ENCODE measurements around the gene PPARD.
A peak's percentile ranks its signal among the peaks of the same experiment; 100 is the strongest.

PPARD gene

DNA sequence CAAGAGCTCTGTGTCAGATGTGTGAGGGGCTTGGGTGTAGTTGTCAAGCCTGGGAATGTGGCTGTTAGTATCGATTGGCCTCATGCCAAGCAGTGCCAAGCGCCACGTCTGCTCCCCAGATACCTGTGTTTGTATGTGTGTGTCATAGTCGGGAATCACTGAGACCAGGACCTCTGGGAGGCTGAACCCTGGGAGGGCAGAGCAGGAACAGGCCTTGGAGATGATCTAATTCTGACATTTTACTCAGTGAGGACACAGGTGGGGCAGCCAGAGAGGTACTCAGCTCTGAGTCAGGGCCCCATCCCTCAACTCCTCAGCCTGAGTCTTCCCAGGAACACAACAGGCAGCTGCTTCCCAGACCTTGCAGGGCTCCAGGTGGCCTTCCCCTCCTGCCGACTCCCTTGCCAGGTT lies 58.5 kb downstream of the PPARD start:
- H4K8ac ChIP-seq (ENCODE audit: low read length) = no peak overlapping the region
- DNase-seq = no peak
- no peak overlapping the region for H4K91ac ChIP-seq (ENCODE audit: low read length)
- H3K4me3 ChIP-seq (ENCODE audit: insufficient read depth in 1 of 2, low read depth in 1 of 2, low read length in 2 of 2) = no peak overlapping the region
- WGBS = 90% methylated on average over 5 of the region's 5 CpGs
- H2BK5ac ChIP-seq (ENCODE audit: low read depth, low read length, poor library complexity, severe bottlenecking) = no peak overlapping the region
- no peak overlapping the region for H3K4ac ChIP-seq (ENCODE audit: low read depth in 1 of 2, low read length in 2 of 2)
- no peak overlapping the region for H2AFZ ChIP-seq (ENCODE audit: low read depth, low read length)
- no peaks in the 10 kb centered on the region for H3K9me3 ChIP-seq (ENCODE audit: control insufficient read depth, low read length)
- no peak overlapping the region for H3K18ac ChIP-seq (ENCODE audit: low read depth in 1 of 2, low read length in 2 of 2)
- H3K9ac ChIP-seq (ENCODE audit: low read length) = no peak overlapping the region
- H2BK120ac ChIP-seq (ENCODE audit: low read depth, low read length) = no peak overlapping the region
- H3K27me3 ChIP-seq (ENCODE audit: control insufficient read depth in 1 of 2, insufficient read depth in 1 of 2, low read length in 2 of 2) = no peaks in the 10 kb centered on the region
- peak overlapping the region; percentile 30 for H2AK5ac ChIP-seq (ENCODE audit: low read length, severe bottlenecking)
- H3K23ac ChIP-seq (ENCODE audit: low read length in 2 of 2) = no peak overlapping the region
- H2BK15ac ChIP-seq (ENCODE audit: low read depth, poor library complexity, severe bottlenecking) = no peak overlapping the region
- no peak overlapping the region for H3K14ac ChIP-seq (ENCODE audit: low read length in 2 of 2)
- no peaks in the 10 kb centered on the region for H3K36me3 ChIP-seq (ENCODE audit: control insufficient read depth in 1 of 2, insufficient read depth in 2 of 2, low read depth in 1 of 2, low read length in 2 of 2)
- peaks cover 23% of the 10 kb centered on the region for H3K4me1 ChIP-seq (ENCODE audit: control insufficient read depth, insufficient read depth, low read depth, low read length)
- no peak overlapping the region for H3K27ac ChIP-seq (ENCODE audit: low read length, poor library complexity, severe bottlenecking)
- peaks cover 31% of the 10 kb centered on the region for H3K79me1 ChIP-seq (replicated peaks; ENCODE audit: low read length, poor library complexity, severe bottlenecking)
- no peak overlapping the region for H2BK12ac ChIP-seq (ENCODE audit: low read length in 2 of 2)
- H3K4me2 ChIP-seq (ENCODE audit: low read length, poor library complexity, severe bottlenecking) = no peak overlapping the region

GRCh38 chr6:35401514-35401913 lies 59.2 kb downstream of the PPARD start:
- Histone ChIP-seq H2BK12ac (ENCODE audit: low read length in 2 of 2) (no peak overlapping the region), H3K4ac (ENCODE audit: low read depth in 1 of 2, low read length in 2 of 2) (no peak overlapping the region), H3K9me3 (ENCODE audit: control insufficient read depth, low read length) (no peaks in the 10 kb centered on the region), H3K14ac (ENCODE audit: low read length in 2 of 2) (no peak overlapping the region), H2AFZ (ENCODE audit: low read depth, low read length) (no peak overlapping the region), H2BK120ac (ENCODE audit: low read depth, low read length) (no peak overlapping the region), H3K36me3 (ENCODE audit: control insufficient read depth in 1 of 2, insufficient read depth in 2 of 2, low read depth in 1 of 2, low read length in 2 of 2) (no peaks in the 10 kb centered on the region), H4K91ac (ENCODE audit: low read length) (no peak overlapping the region), H3K4me1 (ENCODE audit: control insufficient read depth, insufficient read depth, low read depth, low read length) (peaks cover 24% of the 10 kb centered on the region), H3K18ac (ENCODE audit: low read depth in 1 of 2, low read length in 2 of 2) (no peak overlapping the region), H3K4me2 (ENCODE audit: low read length, poor library complexity, severe bottlenecking) (no peak overlapping the region), H3K79me1 (replicated peaks; ENCODE audit: low read length, poor library complexity, severe bottlenecking) (peaks cover 31% of the 10 kb centered on the region), H2BK5ac (ENCODE audit: low read depth, low read length, poor library complexity, severe bottlenecking) (no peak overlapping the region), H3K23ac (ENCODE audit: low read length in 2 of 2) (no peak overlapping the region), H3K27ac (ENCODE audit: low read length, poor library complexity, severe bottlenecking) (no peak overlapping the region), H3K27me3 (ENCODE audit: control insufficient read depth in 1 of 2, insufficient read depth in 1 of 2, low read length in 2 of 2) (no peaks in the 10 kb centered on the region), H3K9ac (ENCODE audit: low read length) (no peak overlapping the region), H3K4me3 (ENCODE audit: insufficient read depth in 1 of 2, low read depth in 1 of 2, low read length in 2 of 2) (peak overlapping the region in 1 of 2 experiments; percentile 18), H4K8ac (ENCODE audit: low read length) (no peak overlapping the region), H2BK15ac (ENCODE audit: low read depth, poor library complexity, severe bottlenecking) (no peak overlapping the region), H2AK5ac (ENCODE audit: low read length, severe bottlenecking) (peak overlapping the region; percentile 37)
- no peak for DNase-seq
- 99% methylated on average over 5 of the region's 5 CpGs for WGBS

DNA sequence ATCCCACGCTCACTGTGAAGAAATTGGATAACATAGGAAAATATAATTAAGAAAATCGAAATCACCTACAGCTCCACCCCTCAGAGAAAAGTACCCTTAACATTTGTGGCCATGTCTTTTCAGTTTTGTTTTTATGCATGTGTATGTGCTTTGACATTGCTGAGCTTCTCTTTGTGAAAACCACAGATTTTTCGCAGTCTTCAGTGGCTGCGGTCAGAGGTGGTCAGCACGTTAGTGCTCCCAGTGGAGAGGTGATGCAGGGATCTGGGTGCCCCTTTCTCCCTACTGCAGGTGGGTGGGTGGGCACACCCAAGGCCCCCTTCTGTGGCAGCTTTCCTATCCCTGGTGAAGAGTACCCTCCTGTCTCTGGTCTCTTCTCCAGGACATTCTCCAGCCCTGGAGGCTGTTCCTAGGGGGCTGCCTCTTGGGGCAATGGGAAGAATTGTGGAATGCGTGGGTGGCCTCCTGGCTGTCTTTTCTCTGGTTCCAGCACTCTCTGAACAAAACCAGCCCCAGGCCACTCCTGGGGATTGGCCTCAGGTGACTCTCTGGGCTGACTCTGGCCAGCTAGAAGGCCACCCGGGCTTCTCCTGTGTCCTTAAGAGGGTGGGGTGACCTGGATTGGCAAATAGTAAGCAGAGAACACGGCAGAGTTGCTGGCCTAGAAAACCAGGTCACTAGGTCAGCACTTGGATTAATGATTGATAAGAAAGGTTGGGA lies 59.9 kb downstream of the PPARD start:
- Histone ChIP-seq H3K36me3 (ENCODE audit: control insufficient read depth in 1 of 2, insufficient read depth in 2 of 2, low read depth in 1 of 2, low read length in 2 of 2) (peaks cover 0 to 3% of the 10 kb centered on the region in 2 experiments), H3K9ac (ENCODE audit: low read length) (no peak overlapping the region), H3K23ac (ENCODE audit: low read length in 2 of 2) (no peak overlapping the region), H3K4ac (ENCODE audit: low read depth in 1 of 2, low read length in 2 of 2) (no peak overlapping the region), H2BK5ac (ENCODE audit: low read depth, low read length, poor library complexity, severe bottlenecking) (no peak overlapping the region), H3K18ac (ENCODE audit: low read depth in 1 of 2, low read length in 2 of 2) (no peak overlapping the region), H3K4me3 (ENCODE audit: insufficient read depth in 1 of 2, low read depth in 1 of 2, low read length in 2 of 2) (no peak overlapping the region), H3K4me1 (ENCODE audit: control insufficient read depth, insufficient read depth, low read depth, low read length) (peaks cover 31% of the 10 kb centered on the region), H3K27ac (ENCODE audit: low read length, poor library complexity, severe bottlenecking) (no peak overlapping the region), H2BK15ac (ENCODE audit: low read depth, poor library complexity, severe bottlenecking) (no peak overlapping the region), H4K91ac (ENCODE audit: low read length) (no peak overlapping the region), H2BK120ac (ENCODE audit: low read depth, low read length) (no peak overlapping the region), H3K14ac (ENCODE audit: low read length in 2 of 2) (no peak overlapping the region), H2AK5ac (ENCODE audit: low read length, severe bottlenecking) (no peak overlapping the region), H4K8ac (ENCODE audit: low read length) (no peak overlapping the region), H3K9me3 (ENCODE audit: control insufficient read depth, low read length) (no peaks in the 10 kb centered on the region), H2AFZ (ENCODE audit: low read depth, low read length) (no peak overlapping the region), H3K4me2 (ENCODE audit: low read length, poor library complexity, severe bottlenecking) (no peak overlapping the region), H3K27me3 (ENCODE audit: control insufficient read depth in 1 of 2, insufficient read depth in 1 of 2, low read length in 2 of 2) (no peaks in the 10 kb centered on the region), H3K79me1 (replicated peaks; ENCODE audit: low read length, poor library complexity, severe bottlenecking) (peaks cover 25% of the 10 kb centered on the region), H2BK12ac (ENCODE audit: low read length in 2 of 2) (no peak overlapping the region)
- no peak for DNase-seq
- WGBS = 90% methylated on average over 5 of the region's 8 CpGs

DNA sequence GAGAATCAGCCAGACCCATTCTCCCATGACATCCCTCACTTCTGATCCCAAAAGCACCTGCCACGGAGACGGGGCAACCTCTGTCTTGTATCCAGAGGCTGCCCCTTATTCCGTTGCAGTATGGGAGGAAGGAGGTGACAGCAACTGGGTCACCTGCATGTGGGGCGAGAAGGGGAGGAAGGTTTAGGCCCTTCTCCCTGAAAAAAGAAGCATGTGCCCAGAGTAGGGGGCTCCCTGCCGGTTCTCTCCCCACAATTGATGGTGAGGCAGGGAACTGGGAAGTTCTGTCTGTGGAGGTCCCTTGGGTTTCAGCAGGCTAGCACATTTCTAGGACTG lies 60.5 kb downstream of the PPARD start:
- Histone ChIP-seq H3K18ac (ENCODE audit: low read depth in 1 of 2, low read length in 2 of 2) (no peak overlapping the region), H3K4me2 (ENCODE audit: low read length, poor library complexity, severe bottlenecking) (no peak overlapping the region), H2BK5ac (ENCODE audit: low read depth, low read length, poor library complexity, severe bottlenecking) (no peak overlapping the region), H3K9me3 (ENCODE audit: control insufficient read depth, low read length) (no peaks in the 10 kb centered on the region), H4K8ac (ENCODE audit: low read length) (no peak overlapping the region), H3K14ac (ENCODE audit: low read length in 2 of 2) (no peak overlapping the region), H3K36me3 (ENCODE audit: control insufficient read depth in 1 of 2, insufficient read depth in 2 of 2, low read depth in 1 of 2, low read length in 2 of 2) (peaks cover 0 to 3% of the 10 kb centered on the region in 2 experiments), H2BK12ac (ENCODE audit: low read length in 2 of 2) (no peak overlapping the region), H3K27me3 (ENCODE audit: control insufficient read depth in 1 of 2, insufficient read depth in 1 of 2, low read length in 2 of 2) (no peaks in the 10 kb centered on the region), H3K4me3 (ENCODE audit: insufficient read depth in 1 of 2, low read depth in 1 of 2, low read length in 2 of 2) (no peak overlapping the region), H3K79me1 (replicated peaks; ENCODE audit: low read length, poor library complexity, severe bottlenecking) (peaks cover 24% of the 10 kb centered on the region), H3K4me1 (ENCODE audit: control insufficient read depth, insufficient read depth, low read depth, low read length) (peaks cover 31% of the 10 kb centered on the region), H2AFZ (ENCODE audit: low read depth, low read length) (no peak overlapping the region), H2AK5ac (ENCODE audit: low read length, severe bottlenecking) (no peak overlapping the region), H3K23ac (ENCODE audit: low read length in 2 of 2) (no peak overlapping the region), H4K91ac (ENCODE audit: low read length) (no peak overlapping the region), H2BK120ac (ENCODE audit: low read depth, low read length) (no peak overlapping the region), H2BK15ac (ENCODE audit: low read depth, poor library complexity, severe bottlenecking) (no peak overlapping the region), H3K4ac (ENCODE audit: low read depth in 1 of 2, low read length in 2 of 2) (no peak overlapping the region), H3K27ac (ENCODE audit: low read length, poor library complexity, severe bottlenecking) (no peak overlapping the region), H3K9ac (ENCODE audit: low read length) (no peak overlapping the region)
- 99% methylated on average over 4 of the region's 5 CpGs for WGBS
- no peak for DNase-seq
